Sigmoid colon (tissue), 7 donors: ENCODE results near the gene AMBRA1. TPM values are rescaled to one million over a fixed set of nuclear protein-coding genes. Genes with fewer than 3 reads are reported as not detected.

ENCODE experiments used
- DNase-seq: peaks from one replicate; pipeline ENCODE4 v3.0.0-alpha.2; 2019
- H3K27ac ChIP-seq, 4 donors: fragments of 200-600 bp; sonication (generic); one replicate each; pipeline ENCODE4 v1.5.1; 2016 to 2019; ENCODE audit warnings: mild to moderate bottlenecking in 1 of 4
- H3K27me3 ChIP-seq, 3 donors: fragments of 200-600 bp; sonication (generic); one replicate each; pipeline ENCODE4 v1.5.1; 2019; ENCODE audit warnings: mild to moderate bottlenecking in 1 of 3
- H3K36me3 ChIP-seq, 4 donors: fragments of 200-600 bp; sonication (generic); one replicate each; pipeline ENCODE4 v1.5.1; 2016 to 2019
- H3K4me1 ChIP-seq, 4 donors: fragments of 200-600 bp; sonication (generic); one replicate each; pipeline ENCODE4 v1.5.1; 2017 to 2019
- H3K4me3 ChIP-seq, 4 donors: fragments of 200-600 bp; sonication (generic); one replicate each; pipeline ENCODE4 v1.5.1; 2017 to 2019; ENCODE audit warnings: mild to moderate bottlenecking in 2 of 4, moderate library complexity in 1 of 4
- H3K9me3 ChIP-seq, 4 donors: fragments of 200-600 bp in 3 of 4; sonication (generic) in 3 of 4; one replicate each; pipeline versions ENCODE4 v1.5.1 to v1.6.1; 2013 to 2019
- EP300 ChIP-seq, 4 donors: sonication (generic); formaldehyde crosslinking; IDR thresholded peaks; one replicate each; pipeline ENCODE4 v1.6.1; 2017; ENCODE audit warnings: antibody characterized with exemption in 4 of 4
- POLR2A ChIP-seq, 2 donors: fragments of 450-650 bp; IDR thresholded peaks; one replicate each; pipeline ENCODE4 v1.6.1; 2016; ENCODE audit warnings: antibody characterized with exemption in 2 of 2, mild to moderate bottlenecking in 2 of 2, moderate library complexity in 2 of 2
- POLR2AphosphoS5 ChIP-seq, 4 donors: sonication (generic); formaldehyde crosslinking; IDR thresholded peaks; one replicate each; pipeline ENCODE4 v1.6.1; 2017; ENCODE audit warnings: antibody characterized with exemption in 4 of 4
- WGBS, 2 donors: extraction: QIAGEN DNeasy Blood & Tissue Kit; methylation state at CpG; one replicate each; pipeline ENCODE4 v1.1.7; 2013; 5-methylcytosine and 5-hydroxymethylcytosine counted together
- intact Hi-C: fragments of 100-400 bp; cut with DNase I; formaldehyde crosslinking; loops from one replicate; pipeline ENCODE4 v1.15.1; 2023
- polyA plus RNA-seq, 3 donors: library from polyadenylated mRNA; stranded (reverse); fragments of 200-250 nt; gene quantifications; one replicate each; pipeline ENCODE4 v1.2.3, GENCODE V29; 2013
- total RNA-seq, 4 donors: library from RNA; depleted of rRNA; stranded (reverse); fragments of >200 nt; gene quantifications; one replicate each; pipeline ENCODE4 v1.1.0, GENCODE V29; 2016
- TF ChIP-seq, protein P1 (sequence below), 4 experiments: fragments of 450-650 bp in 3 of 4; fragments of 200-600 bp in 1 of 4; IDR thresholded peaks; one replicate each; pipeline ENCODE4 v1.5.1; 2016 to 2019; ENCODE audit warnings: antibody characterized with exemption in 4 of 4, mild to moderate bottlenecking in 3 of 4, moderate library complexity in 2 of 4
- donor health status: healthy with polysubstance abuse.
- donor health status: Bipolar disorder and iron deficiency.
- donor health status: healthy.

AMBRA1 gene
- total and polyA plus RNA-seq, 7 donors: 8.4 to 33.0 (median 23.9) TPM

DNA sequence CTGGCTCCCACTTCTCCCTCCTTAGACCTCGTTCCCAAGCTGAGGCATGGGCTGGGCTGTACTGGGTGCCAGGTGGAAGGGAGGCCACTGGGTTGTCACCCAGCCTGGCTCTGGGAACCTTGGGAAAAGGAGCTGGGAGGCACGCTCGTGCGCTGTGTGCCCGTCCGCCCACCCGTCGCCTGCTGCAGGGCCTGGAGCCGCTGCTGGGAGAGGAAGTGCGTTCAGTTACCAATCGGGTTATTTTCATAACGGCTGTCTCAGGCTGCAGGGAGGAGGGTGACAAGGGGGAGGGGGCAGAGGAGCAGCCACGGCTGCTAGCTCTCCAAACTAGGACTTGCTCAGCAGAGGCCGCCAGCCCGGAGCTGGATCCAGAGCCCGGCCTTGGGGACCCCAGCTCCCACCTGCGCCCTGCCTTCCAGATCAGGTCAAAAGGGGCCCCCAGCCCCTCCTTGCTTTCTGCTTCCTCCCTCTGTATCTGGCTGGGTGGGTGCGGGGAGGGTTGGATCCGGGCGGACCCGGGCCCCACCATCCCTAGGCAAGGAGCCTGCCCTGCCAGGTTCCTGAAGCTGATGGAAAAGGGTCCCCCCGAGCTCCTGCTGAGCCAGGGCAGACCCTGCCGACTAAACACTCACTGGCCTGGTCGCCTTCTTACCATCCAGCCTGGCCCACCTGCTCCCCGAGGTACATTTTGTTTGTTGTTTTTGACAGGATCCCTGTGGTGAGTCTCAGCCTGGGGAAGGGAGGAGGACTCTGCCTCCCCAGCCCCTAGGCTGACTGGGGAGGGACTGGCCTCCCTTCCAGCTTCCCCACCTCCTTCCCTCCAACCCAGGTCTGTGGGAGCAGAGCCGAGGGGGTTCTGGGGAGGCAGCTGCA, 232.3 kb downstream of the AMBRA1 start:
- Histone ChIP-seq H3K27ac (peak overlapping the region; percentile 79 to 88 (median 82)), H3K27me3 (no peaks in the 10 kb centered on the region), H3K9me3 (no peaks in the 10 kb centered on the region), H3K4me1 (peaks cover 0 to 35% (median 33%) of the 10 kb centered on the region in 4 donors), H3K4me3 (peak overlapping the region; percentile 37 to 54 (median 46)), H3K36me3 (no peaks in the 10 kb centered on the region)
- peak; percentile 87 for DNase-seq
- TF ChIP-seq POLR2A (IDR thresholded peaks at IDR 0.05) (peak in 1 of 2 donors; percentile 26), EP300 (IDR thresholded peaks at IDR 0.05) (no peak), POLR2AphosphoS5 (IDR thresholded peaks at IDR 0.05) (peak; percentile 39 to 66 (median 53))
- TF ChIP-seq, protein P1, sequence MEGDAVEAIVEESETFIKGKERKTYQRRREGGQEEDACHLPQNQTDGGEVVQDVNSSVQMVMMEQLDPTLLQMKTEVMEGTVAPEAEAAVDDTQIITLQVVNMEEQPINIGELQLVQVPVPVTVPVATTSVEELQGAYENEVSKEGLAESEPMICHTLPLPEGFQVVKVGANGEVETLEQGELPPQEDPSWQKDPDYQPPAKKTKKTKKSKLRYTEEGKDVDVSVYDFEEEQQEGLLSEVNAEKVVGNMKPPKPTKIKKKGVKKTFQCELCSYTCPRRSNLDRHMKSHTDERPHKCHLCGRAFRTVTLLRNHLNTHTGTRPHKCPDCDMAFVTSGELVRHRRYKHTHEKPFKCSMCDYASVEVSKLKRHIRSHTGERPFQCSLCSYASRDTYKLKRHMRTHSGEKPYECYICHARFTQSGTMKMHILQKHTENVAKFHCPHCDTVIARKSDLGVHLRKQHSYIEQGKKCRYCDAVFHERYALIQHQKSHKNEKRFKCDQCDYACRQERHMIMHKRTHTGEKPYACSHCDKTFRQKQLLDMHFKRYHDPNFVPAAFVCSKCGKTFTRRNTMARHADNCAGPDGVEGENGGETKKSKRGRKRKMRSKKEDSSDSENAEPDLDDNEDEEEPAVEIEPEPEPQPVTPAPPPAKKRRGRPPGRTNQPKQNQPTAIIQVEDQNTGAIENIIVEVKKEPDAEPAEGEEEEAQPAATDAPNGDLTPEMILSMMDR (IDR thresholded peaks at IDR 0.05): no peak
- intact Hi-C loops: no loop called here
- WGBS, 2 donors: 29 to 72% methylated on average over 26 of the region's 26 CpGs

DNA sequence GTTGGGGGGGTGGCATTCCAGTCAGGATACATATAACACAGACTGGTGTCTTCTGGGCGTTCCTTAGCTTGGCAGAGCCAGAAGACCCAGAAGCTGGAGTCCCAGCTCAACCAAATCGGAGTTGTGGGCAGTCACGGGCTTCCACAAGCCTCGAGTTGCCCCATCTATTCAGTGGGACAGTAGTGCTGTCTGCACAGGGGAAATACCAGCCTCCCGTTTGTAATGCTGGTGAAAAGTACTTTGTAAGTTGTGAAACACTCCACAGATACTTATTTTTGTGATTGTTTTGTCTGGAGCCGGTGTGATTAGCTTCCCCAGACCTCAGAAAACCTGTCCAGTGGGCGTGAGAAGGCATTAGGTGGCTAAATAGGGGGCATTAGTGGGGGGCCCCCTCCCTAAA, 232.9 kb downstream of the AMBRA1 start:
- WGBS, 2 donors: 53 to 81% methylated on average over 7 of the region's 7 CpGs
- intact Hi-C loops: no loop called here
- TF ChIP-seq POLR2AphosphoS5 (IDR thresholded peaks at IDR 0.05) (no peak), POLR2A (IDR thresholded peaks at IDR 0.05) (no peak), EP300 (IDR thresholded peaks at IDR 0.05) (no peak)
- TF ChIP-seq, protein P1 (IDR thresholded peaks at IDR 0.05): no peak
- peak overlapping the region; percentile 79 to 88 (median 82) for H3K27ac ChIP-seq
- H3K9me3 ChIP-seq: no peaks in the 10 kb centered on the region
- DNase-seq: no peak
- H3K36me3 ChIP-seq: no peaks in the 10 kb centered on the region
- no peaks in the 10 kb centered on the region for H3K27me3 ChIP-seq
- H3K4me3 ChIP-seq: peak overlapping the region in 3 of 4 donors; percentile 42 to 54 (median 50)
- H3K4me1 ChIP-seq: peaks cover 0 to 35% (median 33%) of the 10 kb centered on the region in 4 donors

DNA sequence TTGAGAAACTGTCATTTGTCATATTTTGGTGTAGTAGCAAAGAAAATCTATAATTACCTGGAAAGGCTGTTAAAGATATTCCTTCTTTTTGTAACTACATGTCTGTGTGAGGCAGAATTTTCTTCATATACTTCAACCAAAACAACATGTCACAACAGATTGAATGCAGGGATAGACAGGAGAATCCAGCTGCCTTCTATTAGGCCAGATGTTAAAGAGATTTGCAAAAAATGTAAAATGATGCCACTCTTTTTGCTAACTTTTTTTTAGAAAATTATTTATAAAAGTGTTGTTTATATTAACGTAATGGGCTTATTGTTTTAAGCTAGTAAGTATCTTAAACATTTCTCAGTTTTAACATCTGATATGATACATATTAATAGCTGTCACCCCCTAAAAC, 233.9 kb downstream of the AMBRA1 start:
- Histone ChIP-seq H3K36me3 (no peaks in the 10 kb centered on the region), H3K27ac (peak overlapping the region in 1 of 4 donors; percentile 88), H3K9me3 (no peaks in the 10 kb centered on the region), H3K4me1 (peaks cover 0 to 35% (median 33%) of the 10 kb centered on the region in 4 donors), H3K4me3 (no peak overlapping the region), H3K27me3 (no peaks in the 10 kb centered on the region)
- no peak for DNase-seq
- intact Hi-C loops: no loop called here
- TF ChIP-seq POLR2A (IDR thresholded peaks at IDR 0.05) (no peak), EP300 (IDR thresholded peaks at IDR 0.05) (no peak), POLR2AphosphoS5 (IDR thresholded peaks at IDR 0.05) (no peak)
- TF ChIP-seq, protein P1 (IDR thresholded peaks at IDR 0.05): no peak
- 75% methylated on average over 1 of the region's 1 CpG for WGBS, 2 donors

DNA sequence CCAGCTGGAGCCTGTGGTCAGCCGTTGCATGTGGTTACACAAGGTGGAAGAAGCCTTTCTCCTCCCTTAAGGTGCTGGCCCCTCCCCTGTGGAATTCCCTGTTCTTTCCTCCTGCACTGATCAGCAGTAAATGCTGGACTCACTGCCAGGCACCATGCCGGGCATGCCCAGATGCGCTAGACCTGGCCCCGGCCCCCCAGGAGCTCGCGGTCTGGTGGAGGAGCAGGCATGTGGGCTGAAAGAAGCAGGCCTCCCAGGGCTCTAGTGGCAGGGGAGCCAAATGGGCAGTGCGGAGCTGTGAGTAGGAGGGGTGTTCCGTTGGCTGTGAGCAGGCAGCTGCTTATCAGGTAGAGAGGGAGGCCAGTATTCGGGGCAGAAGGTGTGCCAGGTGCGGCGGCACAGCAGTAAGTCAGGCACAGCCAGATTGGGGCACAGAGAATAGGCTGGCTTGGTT, 236.3 kb downstream of the AMBRA1 start:
- WGBS, 2 donors: 58 to 84% methylated on average over 11 of the region's 11 CpGs
- Histone ChIP-seq H3K4me3 (no peak overlapping the region), H3K4me1 (peaks cover 0 to 32% (median 23%) of the 10 kb centered on the region in 4 donors), H3K9me3 (no peaks in the 10 kb centered on the region), H3K36me3 (no peaks in the 10 kb centered on the region), H3K27me3 (no peaks in the 10 kb centered on the region), H3K27ac (no peak overlapping the region)
- DNase-seq: no peak
- intact Hi-C loops: no loop called here
- TF ChIP-seq, protein P1 (IDR thresholded peaks at IDR 0.05): no peak
- no peak for TF ChIP-seq POLR2A (IDR thresholded peaks at IDR 0.05)
- no peak for TF ChIP-seq POLR2AphosphoS5 (IDR thresholded peaks at IDR 0.05)
